Hematopoietic multipotent progenitor cell treated with erythropoietin and hydrocortisone succinate and interleukin-3 and kit ligand, for 4 days (in vitro differentiated cells): ENCODE measurements around the gene GK.

ENCODE experiments used
- DNase-seq: peaks from one replicate; pipeline ENCODE4 v3.0.0-alpha.2; 2015

Gene GK

GRCh38 chrX:30654989-30655607 is 1.9 kb downstream of the GK start:
- DNase-seq = no peak

GRCh38 chrX:30655991-30656390 is 2.8 kb downstream of the GK start:
- DNase-seq = no peak

GRCh38 chrX:30657196-30658161 is 4.3 kb downstream of the GK start:
- DNase-seq = peak; percentile 55

DNA sequence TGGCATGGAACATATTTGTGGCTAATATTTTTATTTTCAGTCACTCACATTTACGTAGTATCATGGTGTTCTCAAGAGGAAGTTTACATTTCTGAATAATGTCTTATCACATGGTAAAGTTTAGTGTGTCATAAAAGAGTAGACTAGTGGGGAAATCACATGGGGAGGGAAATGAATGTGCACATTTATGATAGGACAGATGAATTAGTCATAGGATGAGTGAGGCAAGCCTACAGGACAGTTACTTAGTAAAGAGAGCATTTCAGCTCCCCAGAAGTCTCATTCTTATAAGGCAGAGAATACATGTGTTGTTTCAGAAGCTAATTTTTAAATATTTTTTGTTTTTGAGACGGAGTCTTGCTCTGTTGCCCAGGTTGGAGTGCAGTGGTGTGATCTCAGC is 6.2 kb downstream of the GK start:
- peak; percentile 89 for DNase-seq

DNA sequence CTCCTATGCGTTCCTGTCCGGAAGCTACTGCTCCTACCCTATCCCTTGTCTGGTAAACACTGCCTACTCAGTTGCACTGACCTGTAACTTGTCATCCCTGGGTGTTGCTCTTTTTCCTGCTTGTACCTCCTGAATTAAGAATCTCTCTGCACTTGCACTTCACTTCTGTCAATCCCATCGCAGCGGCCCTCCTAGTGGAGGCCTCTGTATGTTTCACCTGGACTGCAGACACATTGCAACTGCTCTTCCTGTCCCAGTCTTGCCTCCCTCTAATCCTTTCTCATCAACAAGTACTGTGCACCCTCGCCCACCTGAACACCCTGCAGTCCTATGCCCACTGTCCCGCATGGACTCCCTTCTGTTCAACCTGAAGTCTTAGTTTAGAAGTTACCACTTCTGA is 8.0 kb downstream of the GK start:
- no peak for DNase-seq

- no peak for DNase-seq
Observed at GRCh38 chrX:30663322-30663721, 10.1 kb downstream of the GK start.

DNA sequence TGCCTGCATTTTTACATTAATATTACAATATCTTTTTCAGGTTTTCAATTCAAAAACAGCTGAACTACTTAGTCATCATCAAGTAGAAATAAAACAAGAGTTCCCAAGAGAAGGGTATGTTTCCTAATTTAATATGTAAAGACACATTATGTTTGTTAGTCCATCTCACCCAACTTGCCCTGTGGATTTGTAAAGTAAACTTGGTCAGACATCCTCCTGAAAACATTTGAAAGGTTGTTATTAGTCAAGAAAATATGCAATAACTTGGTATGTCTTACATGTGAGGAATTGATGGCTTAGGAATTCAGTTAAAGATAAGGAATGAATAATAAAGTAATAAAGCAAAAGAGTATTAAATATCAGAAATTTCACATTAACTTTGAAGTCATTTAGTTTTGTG is 12.2 kb downstream of the GK start:
- DNase-seq = no peak

- no peak for DNase-seq
Observed at GRCh38 chrX:30666094-30666493, 12.9 kb downstream of the GK start.

DNA sequence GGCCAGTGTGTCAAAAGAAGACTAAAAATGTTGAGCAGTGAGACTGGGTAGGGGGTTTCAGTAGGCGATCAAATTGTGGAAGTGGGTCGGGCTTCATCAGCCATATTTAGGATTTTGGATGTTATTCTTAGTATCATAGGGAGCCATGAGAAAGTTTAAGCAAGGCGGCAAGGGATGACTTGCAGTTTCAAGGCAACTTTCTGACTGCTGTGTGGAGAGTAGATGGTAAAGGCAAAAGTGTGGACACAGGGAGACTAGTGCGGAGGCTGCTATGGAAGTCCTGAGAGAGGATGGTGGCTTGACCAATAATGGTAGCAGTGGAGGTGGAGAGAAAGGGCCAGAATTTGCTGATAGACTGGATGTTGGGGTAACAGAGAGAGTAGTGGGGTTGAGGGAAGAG is 15.4 kb downstream of the GK start:
- no peak for DNase-seq

DNA sequence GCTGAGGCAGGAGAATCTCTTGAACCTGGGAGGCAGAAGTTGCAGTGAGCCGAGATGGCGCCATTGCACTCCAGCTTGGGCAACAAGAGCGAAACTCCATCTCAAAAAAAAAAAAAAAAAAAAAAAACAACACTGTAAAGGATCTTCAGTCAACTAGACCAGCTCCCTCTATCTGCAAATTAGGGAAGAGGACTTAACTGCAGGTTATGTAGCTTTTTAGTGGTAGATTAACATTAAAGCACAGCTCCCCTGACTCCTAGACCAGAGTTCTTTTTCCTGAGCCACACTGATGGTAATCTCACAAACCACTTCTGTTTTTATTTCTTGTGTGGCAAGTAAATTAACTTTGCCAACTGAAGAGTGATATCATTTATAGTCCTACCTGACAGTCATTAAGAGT is 18.0 kb downstream of the GK start:
- DNase-seq = peak; percentile 79

- DNase-seq = no peak
Observed at GRCh38 chrX:30673127-30673796, 20.0 kb downstream of the GK start.

DNA sequence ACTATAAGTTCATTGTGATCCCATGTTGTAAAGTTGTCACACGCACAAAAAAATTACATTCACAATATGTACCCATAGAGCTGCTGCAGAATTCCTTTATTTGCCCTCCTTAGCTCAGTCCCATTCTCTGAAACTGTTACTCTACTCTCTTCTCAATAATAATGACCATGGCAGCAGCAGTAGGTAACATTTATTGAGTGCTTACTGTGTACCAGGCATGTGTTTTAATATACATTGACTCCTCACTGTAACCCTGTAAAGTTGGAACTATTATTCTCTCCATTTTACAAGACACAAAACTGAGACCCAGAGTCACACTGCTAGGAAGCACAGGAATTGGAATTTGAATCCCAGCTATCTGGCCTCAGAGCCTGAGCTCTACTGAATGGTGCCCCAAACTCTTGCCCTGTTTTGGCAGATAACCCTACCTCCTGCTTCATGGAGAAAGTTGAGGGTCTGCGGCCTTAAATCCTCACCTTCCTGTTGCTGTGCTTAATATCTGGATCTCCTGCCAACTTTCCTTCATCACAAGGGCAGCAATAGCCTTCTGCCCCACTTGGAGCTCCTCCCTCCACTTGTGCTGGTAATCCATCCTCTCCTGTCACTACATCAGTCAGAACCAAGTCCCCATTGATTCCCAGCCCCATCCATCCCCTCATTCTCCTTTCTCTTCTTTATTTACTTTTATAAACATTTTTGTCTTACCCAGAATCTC is 20.8 kb downstream of the GK start:
- no peak for DNase-seq

DNA sequence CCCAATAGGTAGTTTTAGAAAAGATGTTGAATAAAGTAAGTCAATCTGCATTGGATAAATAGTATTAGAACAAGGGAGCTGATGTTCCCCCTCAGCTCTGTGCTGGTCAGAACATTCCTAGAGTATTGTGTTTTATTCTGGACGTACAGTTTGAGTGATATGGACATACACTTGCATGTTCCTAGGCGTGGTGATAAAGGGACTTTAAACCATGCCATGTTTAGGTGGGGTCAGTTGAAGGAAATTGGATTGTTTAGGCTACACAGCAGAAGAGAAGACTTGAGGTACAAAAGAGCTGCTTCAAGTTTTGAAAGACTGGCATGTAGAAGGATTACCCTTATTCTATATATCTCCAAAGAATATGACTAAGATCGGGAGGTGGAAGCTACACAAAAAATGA is 21.6 kb downstream of the GK start:
- DNase-seq = no peak

- no peak for DNase-seq
Observed at GRCh38 chrX:30679369-30679768, 26.1 kb downstream of the GK start.

DNA sequence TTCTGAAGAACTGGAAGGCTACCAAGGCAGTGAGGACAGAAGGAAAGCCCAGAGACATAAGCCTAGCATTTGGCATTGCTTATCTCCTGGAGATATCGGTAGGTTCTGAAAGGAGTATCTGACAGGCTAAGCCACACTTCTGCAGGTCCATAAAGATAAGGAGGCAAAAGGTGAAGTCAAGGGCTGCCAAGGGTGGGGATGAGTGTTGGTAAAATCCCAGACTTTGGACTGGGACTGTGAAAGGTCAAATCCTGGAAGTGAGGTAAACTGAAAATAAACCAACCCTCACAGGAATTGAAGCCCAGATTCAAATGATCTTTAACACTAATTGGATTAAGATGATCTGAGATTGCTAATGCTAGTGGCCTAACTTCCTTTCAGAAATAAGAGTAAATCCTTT is 27.4 kb downstream of the GK start:
- no peak for DNase-seq

DNA sequence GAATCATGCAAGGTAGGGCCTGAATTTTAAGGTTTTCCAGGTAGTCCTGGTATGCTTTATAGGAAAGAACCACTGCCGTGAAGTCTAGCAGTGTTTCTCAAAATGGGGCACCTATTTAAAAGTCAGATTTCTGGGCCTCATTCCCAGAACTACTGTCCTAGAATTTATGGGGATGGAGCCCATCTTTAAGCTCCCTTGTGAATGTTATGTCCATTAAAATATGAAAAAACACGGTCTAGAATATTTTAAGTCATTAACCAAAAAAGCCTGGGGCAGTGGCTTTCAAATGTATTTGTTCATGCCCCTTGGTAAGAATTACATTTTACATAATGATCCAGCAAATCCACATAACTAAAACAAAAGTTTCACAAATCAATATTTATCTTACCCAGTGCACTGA is 35.4 kb downstream of the GK start:
- no peak for DNase-seq

DNA sequence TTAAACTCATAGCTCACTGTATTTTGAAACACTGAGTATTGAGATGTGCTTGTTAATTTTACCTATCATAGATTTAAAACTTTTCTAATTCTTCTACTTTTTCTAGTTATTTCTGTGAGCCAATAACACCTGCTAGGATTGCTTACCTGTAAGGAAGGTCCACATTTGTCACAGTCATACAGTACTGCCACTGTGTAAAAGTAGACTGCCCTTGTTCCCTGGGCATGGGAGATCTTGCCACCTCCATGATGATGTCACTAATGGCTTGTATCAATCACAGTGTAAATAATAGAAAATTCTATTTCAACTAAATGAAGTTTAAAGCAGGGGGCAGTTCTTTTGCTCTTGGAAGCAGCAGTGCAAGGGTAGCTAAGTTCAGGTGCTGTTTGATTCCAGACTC is 35.9 kb downstream of the GK start:
- no peak for DNase-seq

DNA sequence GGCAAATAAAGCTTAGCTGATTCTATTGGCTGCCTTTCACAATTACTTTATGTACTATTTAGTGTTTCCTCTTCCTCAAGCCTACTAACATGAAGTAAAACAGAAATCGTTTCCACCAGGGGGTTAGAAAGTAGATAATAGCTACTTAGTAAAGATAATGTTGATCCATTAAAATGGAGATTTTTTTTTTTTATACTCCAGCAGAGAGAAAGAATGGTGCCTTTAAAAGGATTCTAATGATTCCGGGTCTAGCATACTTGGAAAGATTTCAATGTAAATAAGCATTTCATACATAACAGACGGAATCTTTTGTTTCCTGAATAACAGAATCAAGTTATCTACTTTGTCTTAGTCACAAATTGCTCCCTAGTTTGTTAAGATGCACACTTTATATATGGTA is 37.1 kb downstream of the GK start:
- no peak for DNase-seq

DNA sequence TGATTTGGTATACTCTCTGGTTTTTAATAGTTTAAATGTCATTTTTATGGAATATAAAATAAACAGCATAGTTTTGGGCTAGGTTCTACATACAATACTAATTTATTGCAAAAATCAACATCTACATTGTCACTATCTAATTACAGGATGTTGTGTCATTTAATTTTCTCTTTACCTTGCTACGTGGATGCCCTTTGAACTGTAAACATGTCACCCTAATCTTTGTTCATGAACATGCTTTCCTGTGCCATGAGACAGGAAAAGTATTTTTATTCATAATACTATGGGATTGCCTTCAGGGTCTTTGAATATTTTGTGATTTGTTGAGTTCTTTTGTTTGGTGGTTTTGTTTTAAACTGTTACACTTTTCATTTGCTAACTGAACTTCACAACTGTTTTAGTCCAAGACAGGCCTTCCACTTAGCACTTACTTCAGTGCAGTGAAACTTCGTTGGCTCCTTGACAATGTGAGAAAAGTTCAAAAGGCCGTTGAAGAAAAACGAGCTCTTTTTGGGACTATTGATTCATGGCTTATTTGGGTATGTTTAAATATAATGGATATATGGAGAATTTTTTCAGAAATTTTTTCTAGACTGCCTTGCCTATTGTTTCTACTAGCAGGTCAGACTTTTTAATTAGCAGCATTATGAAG is 40.9 kb downstream of the GK start:
- DNase-seq = no peak

DNA sequence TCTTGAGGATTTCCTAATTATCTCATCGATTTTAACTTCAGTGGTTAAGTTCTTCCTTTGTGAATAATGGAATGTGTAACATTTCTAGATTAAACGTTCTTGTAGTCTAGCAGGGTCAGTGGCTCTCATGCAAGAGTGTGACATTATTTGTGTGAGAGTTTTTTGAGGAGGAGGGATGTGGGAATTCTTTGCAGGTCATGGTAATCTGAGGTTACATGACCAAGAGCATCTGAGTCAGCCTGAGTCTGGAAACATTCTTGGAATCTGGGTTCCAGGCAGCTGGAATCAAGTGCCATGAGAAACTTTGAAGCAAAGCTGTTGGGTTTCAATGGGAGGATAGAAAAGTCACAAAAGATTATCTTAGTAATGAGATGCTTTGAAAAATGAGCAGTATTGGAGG is 49.5 kb downstream of the GK start:
- no peak for DNase-seq

GRCh38 chrX:30706216-30706775 is 53.1 kb downstream of the GK start:
- DNase-seq = no peak

DNA sequence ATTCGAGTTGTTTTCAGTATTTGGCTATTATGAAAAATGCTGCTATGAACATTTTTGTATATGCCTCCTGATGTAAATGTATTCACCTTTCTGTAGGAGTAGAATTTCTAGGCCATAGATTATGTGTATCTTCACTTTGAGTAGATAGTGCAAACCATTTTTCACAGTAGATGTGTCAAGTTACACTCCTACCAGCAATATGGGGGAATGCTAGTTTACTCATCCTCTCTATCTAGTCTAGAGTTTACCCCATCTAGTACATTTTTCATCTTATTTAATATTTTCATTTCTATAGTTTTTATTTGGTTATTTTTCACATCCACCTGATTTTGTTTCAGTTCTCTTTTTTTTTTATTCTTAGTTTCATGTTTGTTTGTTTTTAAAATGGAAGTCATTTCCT is 59.0 kb downstream of the GK start:
- no peak for DNase-seq
